Hepatocyte (in vitro differentiated cells): ENCODE measurements around the gene ADCY9. TPM values are rescaled to one million over a fixed set of nuclear protein-coding genes. Genes with fewer than 3 reads are reported as not detected.

Experiments used
- DNase-seq: peaks from one replicate; pipeline ENCODE4 v3.0.0-alpha.2; 2016; ENCODE audit warnings: low spot score
- H2AFZ ChIP-seq: fragments of 200-600 bp; sonication (generic); 2 replicates; pipeline ENCODE4 v1.6.0; 2016; ENCODE audit warnings: antibody characterized with exemption, mild to moderate bottlenecking
- H3K27ac ChIP-seq: fragments of 200-600 bp; sonication (generic); 2 replicates; pipeline ENCODE4 v1.5.1; 2016; ENCODE audit warnings: mild to moderate bottlenecking
- H3K27me3 ChIP-seq: fragments of 200-600 bp; sonication (generic); 2 replicates; pipeline ENCODE4 v1.6.1; 2016
- H3K36me3 ChIP-seq: fragments of 200-600 bp; sonication (generic); replicated peaks from 2 replicates; pipeline ENCODE4 v1.5.1; 2016; ENCODE audit warnings: low read depth; ENCODE audit not compliant: insufficient read depth
- H3K4me1 ChIP-seq: fragments of 200-600 bp; sonication (generic); 2 replicates; pipeline ENCODE4 v1.5.1; 2016; ENCODE audit warnings: mild to moderate bottlenecking, moderate library complexity; ENCODE audit not compliant: insufficient read depth
- H3K4me2 ChIP-seq: fragments of 200-600 bp; sonication (generic); 2 replicates; pipeline ENCODE4 v1.6.0; 2016
- H3K4me3 ChIP-seq: fragments of 200-600 bp; sonication (generic); 2 replicates; pipeline ENCODE4 v1.5.1; 2016; ENCODE audit warnings: mild to moderate bottlenecking
- H3K79me2 ChIP-seq: fragments of 200-600 bp; sonication (generic); 2 replicates; pipeline ENCODE4 v1.6.0; 2017; ENCODE audit warnings: mild to moderate bottlenecking
- H3K9me2 ChIP-seq: fragments of 200-600 bp; sonication (generic); replicated peaks from 2 replicates; pipeline ENCODE4 v1.6.0; 2017; ENCODE audit warnings: mild to moderate bottlenecking; ENCODE audit not compliant: insufficient read depth
- H3K9me3 ChIP-seq: fragments of 200-600 bp; sonication (generic); 2 replicates; pipeline ENCODE4 v1.5.1; 2016; ENCODE audit warnings: low read depth, mild to moderate bottlenecking
- H4K20me1 ChIP-seq: fragments of 200-600 bp; sonication (generic); 2 replicates; pipeline ENCODE4 v1.6.0; 2016; ENCODE audit warnings: mild to moderate bottlenecking; ENCODE audit not compliant: insufficient read depth, poor library complexity, severe bottlenecking
- CTCF ChIP-seq: fragments of 200-600 bp; sonication (generic); IDR thresholded peaks from 2 replicates; pipeline ENCODE4 v1.5.1; 2016; ENCODE audit warnings: antibody characterized with exemption, mild to moderate bottlenecking; ENCODE audit not compliant: poor library complexity
- EZH2 ChIP-seq: fragments of 200-600 bp; sonication (generic); IDR thresholded peaks from 2 replicates; pipeline ENCODE4 v1.6.1; 2016; ENCODE audit warnings: antibody characterized with exemption, mild to moderate bottlenecking, borderline replicate concordance
- EZH2phosphoT487 ChIP-seq: fragments of 200-600 bp; sonication (generic); IDR thresholded peaks from one replicate; pipeline ENCODE4 v1.6.1; 2018; ENCODE audit warnings: antibody characterized with exemption, mild to moderate bottlenecking, low read depth, moderate library complexity; ENCODE audit not compliant: unreplicated experiment, severe bottlenecking
- WGBS: methylation state at CpG from one replicate; pipeline ENCODE4 v1.1.6; 2016; ENCODE audit warnings: low lambda C conversion rate; ENCODE audit errors: missing lambda C conversion rate; 5-methylcytosine and 5-hydroxymethylcytosine counted together
- polyA plus RNA-seq: library from polyadenylated mRNA; unstranded; fragments of >200 nt; fragmentation: Nextera tagmentation; extraction: Ambion mirVana; gene quantifications from 2 replicates; pipeline ENCODE4 v1.2.1, GENCODE V29; 2016
- total RNA-seq: library from RNA; depleted of rRNA; stranded (reverse); fragments of >200 nt; gene quantifications from 2 replicates; pipeline ENCODE4 v1.2.3, GENCODE V29; 2014

Gene ADCY9
- total and polyA plus RNA-seq, 2 experiments from 2014 or later: 12.0 to 15.9 TPM

GRCh38 chr16:4016005-4016352 is 100.3 kb downstream of the ADCY9 start:
- Histone ChIP-seq H3K36me3 (no peaks in the 10 kb centered on the region), H3K4me3 (no peak overlapping the region), H3K27me3 (no peaks in the 10 kb centered on the region), H4K20me1 (no peaks in the 10 kb centered on the region), H3K4me1 (peaks cover 16% of the 10 kb centered on the region), H2AFZ (no peak overlapping the region), H3K27ac (peak overlapping the region; percentile 83), H3K9me2 (no peaks in the 10 kb centered on the region), H3K9me3 (no peaks in the 10 kb centered on the region), H3K4me2 (peak overlapping the region; percentile 4), H3K79me2 (no peaks in the 10 kb centered on the region)
- no peak for TF ChIP-seq CTCF
- TF ChIP-seq EZH2phosphoT487: no peak
- TF ChIP-seq EZH2: no peak
- 85% methylated on average over 3 of the region's 3 CpGs for WGBS
- DNase-seq: no peak

GRCh38 chr16:4015275-4016004 is 100.8 kb downstream of the ADCY9 start:
- Histone ChIP-seq H3K9me2 (no peaks in the 10 kb centered on the region), H3K4me3 (no peak overlapping the region), H3K4me2 (peak overlapping the region; percentile 4), H3K4me1 (peaks cover 16% of the 10 kb centered on the region), H3K27ac (peak overlapping the region; percentile 83), H3K9me3 (no peaks in the 10 kb centered on the region), H3K27me3 (no peaks in the 10 kb centered on the region), H4K20me1 (no peaks in the 10 kb centered on the region), H2AFZ (no peak overlapping the region), H3K36me3 (no peaks in the 10 kb centered on the region), H3K79me2 (no peaks in the 10 kb centered on the region)
- WGBS: 55% methylated on average over 20 of the region's 20 CpGs
- peak; percentile 80 for DNase-seq
- TF ChIP-seq EZH2 (no peak), EZH2phosphoT487 (no peak)

GRCh38 chr16:4011940-4012629 is 104.2 kb downstream of the ADCY9 start:
- no peaks in the 10 kb centered on the region for H3K79me2 ChIP-seq
- peak; percentile 63 for DNase-seq
- H4K20me1 ChIP-seq: no peaks in the 10 kb centered on the region
- H3K9me3 ChIP-seq: no peaks in the 10 kb centered on the region
- no peaks in the 10 kb centered on the region for H3K9me2 ChIP-seq
- H3K27me3 ChIP-seq: no peaks in the 10 kb centered on the region
- H3K4me1 ChIP-seq: peaks cover 16% of the 10 kb centered on the region
- no peak overlapping the region for H3K4me3 ChIP-seq
- H3K27ac ChIP-seq: peak overlapping the region; percentile 83
- TF ChIP-seq EZH2 (no peak), CTCF (no peak), EZH2phosphoT487 (no peak)
- WGBS: 61% methylated on average over 15 of the region's 15 CpGs
- H3K4me2 ChIP-seq: peak overlapping the region; percentile 43
- H2AFZ ChIP-seq: no peak overlapping the region
- H3K36me3 ChIP-seq: no peaks in the 10 kb centered on the region

GRCh38 chr16:4011225-4011939 is 104.9 kb downstream of the ADCY9 start:
- H3K36me3 ChIP-seq: no peaks in the 10 kb centered on the region
- no peaks in the 10 kb centered on the region for H3K9me3 ChIP-seq
- H3K9me2 ChIP-seq: no peaks in the 10 kb centered on the region
- no peaks in the 10 kb centered on the region for H3K79me2 ChIP-seq
- H3K27ac ChIP-seq: peak overlapping the region; percentile 83
- no peak overlapping the region for H2AFZ ChIP-seq
- no peaks in the 10 kb centered on the region for H3K27me3 ChIP-seq
- 65% methylated on average over 20 of the region's 20 CpGs for WGBS
- peak overlapping the region; percentile 43 for H3K4me2 ChIP-seq
- DNase-seq: no peak
- TF ChIP-seq EZH2: no peak
- TF ChIP-seq CTCF: no peak
- TF ChIP-seq EZH2phosphoT487: no peak
- H3K4me1 ChIP-seq: peaks cover 16% of the 10 kb centered on the region
- H3K4me3 ChIP-seq: no peak overlapping the region
- no peaks in the 10 kb centered on the region for H4K20me1 ChIP-seq
